Gastroesophageal sphincter (tissue), 3 donors: Measurements from ENCODE around the gene MYO1B.

Experiments used
- CTCF ChIP-seq, 4 experiments: fragments of 200-600 bp in 2 of 4; fragments of 450-650 bp in 2 of 4; sonication (generic) in 1 of 4; IDR thresholded peaks; one replicate each; pipeline ENCODE4 v1.5.1; 2017 to 2019; ENCODE audit warnings: antibody characterized with exemption in 4 of 4, mild to moderate bottlenecking in 2 of 4, moderate library complexity in 2 of 4
- POLR2A ChIP-seq, 2 donors: fragments of 450-650 bp; IDR thresholded peaks; one replicate each; pipeline ENCODE4 v1.6.1; 2017; ENCODE audit warnings: antibody characterized with exemption in 2 of 2, mild to moderate bottlenecking in 2 of 2, moderate library complexity in 1 of 2

GRCh38 chr2:191206613-191207471 lies 38.4 kb upstream of the MYO1B start:
- TF ChIP-seq CTCF (IDR thresholded peaks at IDR 0.05) (no peak), POLR2A (IDR thresholded peaks at IDR 0.05) (no peak)
